Stimulated activated CD8-positive, alpha-beta memory T cell treated with anti-CD3 and anti-CD28 coated beads, Interleukin-15, amount 100 ng/mL, for 48 hours (primary cell): ENCODE measurements around the gene ARHGAP11A.

ENCODE experiments used
- DNase-seq, 2 donors: peaks; one replicate each; pipeline ENCODE4 v3.0.0-alpha.2; 2020; ENCODE audit warnings: low read depth in 2 of 2

ARHGAP11A gene

DNA sequence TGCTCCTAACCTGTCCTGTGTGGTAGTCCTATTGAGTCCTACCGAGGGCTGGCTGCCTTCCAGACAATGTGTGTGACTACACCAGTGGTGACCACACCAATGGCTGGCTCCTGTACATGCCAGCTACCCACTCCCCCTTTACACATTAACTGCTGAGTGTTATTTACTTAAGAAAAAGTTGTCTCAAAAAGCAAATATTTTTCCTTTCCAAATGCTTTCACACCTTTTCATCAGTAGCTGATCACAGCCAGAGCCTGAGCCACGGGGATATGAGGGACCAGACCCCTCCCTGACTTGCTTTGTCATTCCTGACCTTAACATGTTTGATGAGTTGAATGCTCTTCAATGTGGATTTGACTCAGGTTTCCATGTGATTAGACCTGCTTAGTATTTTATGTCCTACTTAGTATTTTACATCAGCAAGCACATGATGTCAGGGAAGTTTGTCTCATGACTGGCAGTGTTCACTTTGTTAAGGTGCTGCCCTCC lies 72.9 kb downstream of the ARHGAP11A start:
- no peak for DNase-seq
